AG04449 (cell line): Measurements from ENCODE around the gene OCEL1.

ENCODE experiments used
- CTCF ChIA-PET: fragments of 350-600 bp; formaldehyde crosslinking; extraction: SDS; loops from one replicate; lab custom pipeline; 2021; ENCODE audit warnings: antibody characterized with exemption; lab: Yijun Ruan, JAX
- POLR2A ChIA-PET: fragments of 400-600, 350-600 bp; formaldehyde crosslinking; extraction: SDS; loops from one replicate; lab custom pipeline; 2020; ENCODE audit warnings: antibody characterized with exemption, inconsistent platforms; lab: Yijun Ruan, JAX
- DNase-seq: peaks from one replicate; pipeline ENCODE4 v3.0.0-alpha.2; 2010; ENCODE audit warnings: low read depth, low spot score
- H3K4me3 ChIP-seq: 2 replicates; pipeline ENCODE4 v1.5.1; 2011; ENCODE audit warnings: low read depth, mild to moderate bottlenecking, control low read depth, low read length
- CTCF ChIP-seq: IDR thresholded peaks from one replicate; pipeline ENCODE4 v1.5.1; 2011; ENCODE audit warnings: mild to moderate bottlenecking, moderate library complexity, low read length, control low read depth, inconsistent platforms; ENCODE audit not compliant: insufficient read depth; ENCODE audit errors: missing control alignments

Gene OCEL1

DNA sequence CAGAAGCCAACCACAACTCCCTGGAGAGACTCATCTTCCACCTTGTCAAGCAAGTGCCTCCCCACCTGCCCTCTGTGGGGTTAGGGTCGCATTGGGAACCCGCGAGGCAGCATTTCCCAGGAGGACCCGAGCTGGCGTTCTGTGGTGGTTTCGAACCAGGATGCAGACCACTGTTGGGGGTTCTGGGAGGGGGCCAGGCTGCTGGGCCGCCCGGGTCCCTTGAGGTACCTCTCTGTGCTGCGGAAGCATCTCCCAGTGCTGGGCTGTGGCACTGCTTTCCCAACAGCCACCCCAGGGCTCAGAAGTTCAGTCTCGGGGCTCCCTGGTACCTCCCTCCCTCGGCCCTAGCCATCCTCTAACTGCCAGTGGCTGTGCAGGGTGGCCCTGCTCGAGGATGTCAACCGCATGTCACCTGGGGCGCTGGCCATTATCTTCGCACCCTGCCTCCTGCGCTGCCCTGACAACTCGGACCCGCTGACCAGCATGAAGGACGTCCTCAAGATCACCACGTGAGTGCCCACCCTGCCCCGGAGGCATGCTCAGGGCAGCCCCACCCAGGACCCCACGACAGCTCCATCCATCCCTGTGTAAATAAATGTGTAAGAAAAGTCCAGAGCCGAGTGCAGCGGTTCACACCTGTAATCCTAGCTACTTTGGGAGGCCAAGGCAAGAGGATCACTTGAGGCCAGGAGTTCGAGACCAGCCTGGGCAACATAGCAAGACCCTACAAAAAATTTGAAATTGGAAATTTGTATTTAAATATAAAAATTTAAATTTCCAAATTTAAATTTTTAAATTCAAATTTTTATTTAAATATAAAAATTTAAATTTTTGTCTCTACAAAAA, 19.1 kb upstream of the OCEL1 start:
- POLR2A ChIA-PET = no interaction called here
- CTCF ChIA-PET = interaction anchor here (3.1 to 5.0 kb wide), 2 partner anchors 8 to 76 kb away, joined by 21 to 44 read pairs; partner anchors contain the start of genes ANKLE1 and USE1
- no peak for DNase-seq
- no peak overlapping the region for H3K4me3 ChIP-seq
- TF ChIP-seq CTCF = no peak

GRCh38 chr19:17209126-17210036, 16.6 kb upstream of the OCEL1 start:
- H3K4me3 ChIP-seq = no peak overlapping the region
- no peak for TF ChIP-seq CTCF
- no peak for DNase-seq
- CTCF ChIA-PET = interaction anchor here (0.6 to 1.5 kb wide), 5 partner anchors 18 to 142 kb away, joined by 3 to 5 read pairs (median 4); partner anchors contain the start of gene ANKLE1
- POLR2A ChIA-PET = no interaction called here

GRCh38 chr19:17210296-17210695, 15.7 kb upstream of the OCEL1 start:
- no peak overlapping the region for H3K4me3 ChIP-seq
- POLR2A ChIA-PET = no interaction called here
- CTCF ChIA-PET = interaction anchor here (1.2 kb wide), 1 partner anchor 73 kb away, joined by 5 read pairs; no protein-coding TSS in a partner anchor
- DNase-seq = no peak
- no peak for TF ChIP-seq CTCF

DNA sequence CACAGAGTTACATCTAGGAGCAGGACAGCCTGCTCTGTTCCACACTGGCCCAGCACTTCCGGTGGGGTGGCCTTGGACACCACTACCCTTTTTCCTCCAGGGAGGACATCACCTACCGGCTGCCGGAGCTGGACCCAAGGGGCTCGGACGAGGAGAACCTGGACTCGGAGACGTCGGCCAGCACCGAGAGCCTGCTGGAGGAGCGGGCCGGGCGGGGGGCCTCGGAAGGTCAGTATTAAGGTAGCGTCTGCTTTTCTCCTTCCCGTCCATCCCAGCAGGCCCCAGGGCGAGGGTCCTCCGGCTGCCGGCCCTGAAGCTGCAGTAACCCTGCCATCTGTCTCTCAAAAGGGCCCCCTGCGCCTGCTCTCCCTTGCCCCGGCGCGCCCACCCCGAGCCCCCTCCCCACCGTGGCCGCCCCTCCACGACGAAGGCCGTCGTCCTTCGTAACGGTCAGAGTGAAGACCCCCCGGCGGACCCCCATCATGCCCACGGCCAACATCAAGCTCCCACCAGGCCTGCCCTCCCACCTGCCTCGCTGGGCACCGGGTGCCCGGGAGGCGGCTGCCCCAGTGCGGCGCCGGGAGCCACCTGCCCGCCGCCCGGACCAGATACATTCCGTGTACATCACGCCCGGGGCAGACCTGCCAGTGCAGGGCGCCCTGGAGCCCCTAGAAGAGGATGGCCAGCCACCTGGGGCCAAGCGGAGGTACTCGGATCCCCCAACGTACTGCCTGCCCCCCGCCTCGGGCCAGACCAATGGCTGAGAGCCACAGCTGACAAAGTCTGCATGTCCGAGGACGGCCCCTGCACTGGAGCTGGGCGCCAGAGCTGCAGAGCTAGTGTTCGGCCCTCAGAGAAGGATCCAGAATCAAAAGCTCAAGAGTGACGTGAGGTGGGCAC, 14.2 kb upstream of the OCEL1 start:
- ChIA-PET CTCF (interaction anchor here (0.7 kb wide), 1 partner anchor 71 kb away, joined by 3 read pairs; no protein-coding TSS in a partner anchor), POLR2A (no interaction called here)
- TF ChIP-seq CTCF = no peak
- H3K4me3 ChIP-seq = no peak overlapping the region
- DNase-seq = no peak

- no peak for DNase-seq
- CTCF ChIA-PET = interaction anchor here (3.6 kb wide), 1 partner anchor 8 kb away, joined by 21 read pairs; no protein-coding TSS in a partner anchor
- no peak overlapping the region for H3K4me3 ChIP-seq
- POLR2A ChIA-PET = no interaction called here
- TF ChIP-seq CTCF = no peak
Measured at GRCh38 chr19:17213334-17213733, 12.7 kb upstream of the OCEL1 start.
